ENCODE results near the gene WDR5B. TPM values are rescaled to one million over a fixed set of nuclear protein-coding genes. Genes with fewer than 3 reads are reported as not detected.

WDR5B gene
- total and polyA plus RNA-seq, 10 of the 15 experiments (the other 5 are each of a cell fraction or from before 2014, with no cell fraction given) = 1.7 to 7.9 (median 3.3) TPM

- FAIRE-seq (no peak), DNase-seq (ENCODE audit: low read depth, low spot score) (no peak), ATAC-seq (no peak; the same call in 2 of the 3 replicates)
- Histone ChIP-seq H3K79me2 (ENCODE audit: control insufficient read depth, insufficient read depth, low read length) (peaks cover 11% of the 10 kb centered on the region), H3K9me3 (replicated peaks; ENCODE audit: control insufficient read depth, insufficient read depth, low read length) (no peaks in the 10 kb centered on the region), H3K36me3 (ENCODE audit: control insufficient read depth in 2 of 2, insufficient read depth in 2 of 2, low read length in 1 of 2) (peaks cover 2 to 6% of the 10 kb centered on the region in 2 experiments; a peak in 2 of 4 replicates), H3K4me1 (ENCODE audit: control insufficient read depth, insufficient read depth, low read length) (no peaks in the 10 kb centered on the region), H3K9ac (ENCODE audit: control insufficient read depth, insufficient read depth, low read length) (no peak overlapping the region), H3K4me2 (ENCODE audit: control insufficient read depth, insufficient read depth) (no peak overlapping the region), H3K27me3 (replicated peaks in 1 of 2; ENCODE audit: control insufficient read depth in 2 of 2, insufficient read depth in 2 of 2, low read length in 1 of 2) (no peaks in the 10 kb centered on the region), H4K20me1 (ENCODE audit: control insufficient read depth, insufficient read depth) (no peaks in the 10 kb centered on the region), H2AFZ (ENCODE audit: control insufficient read depth, low read depth, low read length) (no peak overlapping the region), H3K4me3 (no peak overlapping the region), H3K27ac (ENCODE audit: control insufficient read depth, insufficient read depth) (no peak overlapping the region)
- in situ Hi-C loops (cut with MboI) (no loop called here), intact Hi-C loops (cut with micrococcal nuclease; ENCODE audit: unreplicated experiment) (loop anchor here (10.0 kb wide), 2 partner anchors 138 to 628 kb away; partner anchors contain the start of gene SEMA5B)
- RAD21 ChIA-PET (ENCODE audit: unreplicated experiment) = interaction anchor here (0.9 kb wide), 1 partner anchor 20 kb away, joined by 3 read pairs; the partner anchor contains the start of gene WDR5B
- POLR2A ChIA-PET = no interaction called here
- CTCF ChIA-PET = interaction anchor here (1.3 kb wide), 1 partner anchor 12 kb away, joined by 4 read pairs; the partner anchor contains the start of gene FAM162A
- SMC1A ChIA-PET (ENCODE audit: uncharacterized antibody, unreplicated experiment) = interaction anchor here (1.2 to 1.4 kb wide), 3 partner anchors 9 to 12 kb away, joined by 3 to 5 read pairs (median 4); partner anchors contain the start of gene FAM162A
- no TSS peak for BruUV-seq (replicated peaks)
- TF ChIP-seq, protein P1, sequence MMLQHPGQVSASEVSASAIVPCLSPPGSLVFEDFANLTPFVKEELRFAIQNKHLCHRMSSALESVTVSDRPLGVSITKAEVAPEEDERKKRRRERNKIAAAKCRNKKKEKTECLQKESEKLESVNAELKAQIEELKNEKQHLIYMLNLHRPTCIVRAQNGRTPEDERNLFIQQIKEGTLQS (IDR thresholded peaks at IDR 0.05; ENCODE audit: borderline replicate concordance, extremely low read depth, low read depth, low read length) = no peak
- TF ChIP-seq GATAD2B (conservative IDR thresholded peaks at IDR 0.05; ENCODE audit: low read depth) (no peak), NRF1 (conservative IDR thresholded peaks at IDR 0.05; ENCODE audit: low read depth, low read length) (no peak), ZSCAN29 (IDR thresholded peaks at IDR 0.05) (no peak), SMARCA5 (IDR thresholded peaks at IDR 0.05) (no peak), TAF1 (IDR thresholded peaks at IDR 0.05; ENCODE audit: borderline replicate concordance, low read depth, low read length) (no peak), FOXM1 (IDR thresholded peaks at IDR 0.05; ENCODE audit: low read depth, low read length) (no peak), CBFB (IDR thresholded peaks at IDR 0.05; ENCODE audit: low read depth) (no peak), CHD1 (IDR thresholded peaks at IDR 0.05; ENCODE audit: low read depth, low read length) (no peak), CBX3 (IDR thresholded peaks at IDR 0.05; ENCODE audit: borderline replicate concordance, low read depth) (no peak), IKZF2 (IDR thresholded peaks at IDR 0.05) (no peak), USF1 (IDR thresholded peaks at IDR 0.05; ENCODE audit: borderline replicate concordance, extremely low read length, insufficient read depth, low read depth, low read length) (no peak)
- TF ChIP-seq, protein P2, sequence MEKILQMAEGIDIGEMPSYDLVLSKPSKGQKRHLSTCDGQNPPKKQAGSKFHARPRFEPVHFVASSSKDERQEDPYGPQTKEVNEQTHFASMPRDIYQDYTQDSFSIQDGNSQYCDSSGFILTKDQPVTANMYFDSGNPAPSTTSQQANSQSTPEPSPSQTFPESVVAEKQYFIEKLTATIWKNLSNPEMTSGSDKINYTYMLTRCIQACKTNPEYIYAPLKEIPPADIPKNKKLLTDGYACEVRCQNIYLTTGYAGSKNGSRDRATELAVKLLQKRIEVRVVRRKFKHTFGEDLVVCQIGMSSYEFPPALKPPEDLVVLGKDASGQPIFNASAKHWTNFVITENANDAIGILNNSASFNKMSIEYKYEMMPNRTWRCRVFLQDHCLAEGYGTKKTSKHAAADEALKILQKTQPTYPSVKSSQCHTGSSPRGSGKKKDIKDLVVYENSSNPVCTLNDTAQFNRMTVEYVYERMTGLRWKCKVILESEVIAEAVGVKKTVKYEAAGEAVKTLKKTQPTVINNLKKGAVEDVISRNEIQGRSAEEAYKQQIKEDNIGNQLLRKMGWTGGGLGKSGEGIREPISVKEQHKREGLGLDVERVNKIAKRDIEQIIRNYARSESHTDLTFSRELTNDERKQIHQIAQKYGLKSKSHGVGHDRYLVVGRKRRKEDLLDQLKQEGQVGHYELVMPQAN (conservative IDR thresholded peaks at IDR 0.05) = no peak
- TF ChIP-seq, protein P3, sequence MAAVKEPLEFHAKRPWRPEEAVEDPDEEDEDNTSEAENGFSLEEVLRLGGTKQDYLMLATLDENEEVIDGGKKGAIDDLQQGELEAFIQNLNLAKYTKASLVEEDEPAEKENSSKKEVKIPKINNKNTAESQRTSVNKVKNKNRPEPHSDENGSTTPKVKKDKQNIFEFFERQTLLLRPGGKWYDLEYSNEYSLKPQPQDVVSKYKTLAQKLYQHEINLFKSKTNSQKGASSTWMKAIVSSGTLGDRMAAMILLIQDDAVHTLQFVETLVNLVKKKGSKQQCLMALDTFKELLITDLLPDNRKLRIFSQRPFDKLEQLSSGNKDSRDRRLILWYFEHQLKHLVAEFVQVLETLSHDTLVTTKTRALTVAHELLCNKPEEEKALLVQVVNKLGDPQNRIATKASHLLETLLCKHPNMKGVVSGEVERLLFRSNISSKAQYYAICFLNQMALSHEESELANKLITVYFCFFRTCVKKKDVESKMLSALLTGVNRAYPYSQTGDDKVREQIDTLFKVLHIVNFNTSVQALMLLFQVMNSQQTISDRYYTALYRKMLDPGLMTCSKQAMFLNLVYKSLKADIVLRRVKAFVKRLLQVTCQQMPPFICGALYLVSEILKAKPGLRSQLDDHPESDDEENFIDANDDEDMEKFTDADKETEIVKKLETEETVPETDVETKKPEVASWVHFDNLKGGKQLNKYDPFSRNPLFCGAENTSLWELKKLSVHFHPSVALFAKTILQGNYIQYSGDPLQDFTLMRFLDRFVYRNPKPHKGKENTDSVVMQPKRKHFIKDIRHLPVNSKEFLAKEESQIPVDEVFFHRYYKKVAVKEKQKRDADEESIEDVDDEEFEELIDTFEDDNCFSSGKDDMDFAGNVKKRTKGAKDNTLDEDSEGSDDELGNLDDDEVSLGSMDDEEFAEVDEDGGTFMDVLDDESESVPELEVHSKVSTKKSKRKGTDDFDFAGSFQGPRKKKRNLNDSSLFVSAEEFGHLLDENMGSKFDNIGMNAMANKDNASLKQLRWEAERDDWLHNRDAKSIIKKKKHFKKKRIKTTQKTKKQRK (IDR thresholded peaks at IDR 0.05; ENCODE audit: low read depth, low read length) = no peak
- TF ChIP-seq, protein P4, sequence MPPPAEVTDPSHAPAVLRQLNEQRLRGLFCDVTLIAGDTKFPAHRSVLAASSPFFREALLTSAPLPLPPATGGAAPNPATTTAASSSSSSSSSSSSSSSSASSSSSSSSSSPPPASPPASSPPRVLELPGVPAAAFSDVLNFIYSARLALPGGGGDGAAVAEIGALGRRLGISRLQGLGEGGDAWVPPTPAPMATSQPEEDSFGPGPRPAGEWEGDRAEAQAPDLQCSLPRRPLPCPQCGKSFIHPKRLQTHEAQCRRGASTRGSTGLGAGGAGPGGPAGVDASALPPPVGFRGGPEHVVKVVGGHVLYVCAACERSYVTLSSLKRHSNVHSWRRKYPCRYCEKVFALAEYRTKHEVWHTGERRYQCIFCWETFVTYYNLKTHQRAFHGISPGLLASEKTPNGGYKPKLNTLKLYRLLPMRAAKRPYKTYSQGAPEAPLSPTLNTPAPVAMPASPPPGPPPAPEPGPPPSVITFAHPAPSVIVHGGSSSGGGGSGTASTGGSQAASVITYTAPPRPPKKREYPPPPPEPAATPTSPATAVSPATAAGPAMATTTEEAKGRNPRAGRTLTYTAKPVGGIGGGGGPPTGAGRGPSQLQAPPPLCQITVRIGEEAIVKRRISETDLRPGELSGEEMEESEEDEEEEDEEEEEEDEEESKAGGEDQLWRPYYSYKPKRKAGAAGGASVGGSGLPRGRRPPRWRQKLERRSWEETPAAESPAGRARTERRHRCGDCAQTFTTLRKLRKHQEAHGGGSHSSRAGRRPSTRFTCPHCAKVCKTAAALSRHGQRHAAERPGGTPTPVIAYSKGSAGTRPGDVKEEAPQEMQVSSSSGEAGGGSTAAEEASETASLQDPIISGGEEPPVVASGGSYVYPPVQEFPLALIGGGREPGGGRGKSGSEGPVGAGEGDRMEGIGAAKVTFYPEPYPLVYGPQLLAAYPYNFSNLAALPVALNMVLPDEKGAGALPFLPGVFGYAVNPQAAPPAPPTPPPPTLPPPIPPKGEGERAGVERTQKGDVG (CRISPR knock-in tag; IDR thresholded peaks at IDR 0.05) = no peak
Observed at GRCh38 chr3:122396511-122396910, 19.4 kb downstream of the WDR5B start.

Data from GM12878 (cell line).